AG04449 (cell line): Measurements from ENCODE around the gene TAS1R1.

Experiments
- CTCF ChIA-PET: fragments of 350-600 bp; formaldehyde crosslinking; extraction: SDS; loops from one replicate; lab custom pipeline; 2021; ENCODE audit warnings: antibody characterized with exemption; lab: Yijun Ruan, JAX
- POLR2A ChIA-PET: fragments of 400-600, 350-600 bp; formaldehyde crosslinking; extraction: SDS; loops from one replicate; lab custom pipeline; 2020; ENCODE audit warnings: antibody characterized with exemption, inconsistent platforms; lab: Yijun Ruan, JAX
- DNase-seq: peaks from one replicate; pipeline ENCODE4 v3.0.0-alpha.2; 2010; ENCODE audit warnings: low read depth, low spot score
- H3K4me3 ChIP-seq: 2 replicates; pipeline ENCODE4 v1.5.1; 2011; ENCODE audit warnings: low read depth, mild to moderate bottlenecking, control low read depth, low read length
- CTCF ChIP-seq: IDR thresholded peaks from one replicate; pipeline ENCODE4 v1.5.1; 2011; ENCODE audit warnings: mild to moderate bottlenecking, moderate library complexity, low read length, control low read depth, inconsistent platforms; ENCODE audit not compliant: insufficient read depth; ENCODE audit errors: missing control alignments

TAS1R1 gene

DNA sequence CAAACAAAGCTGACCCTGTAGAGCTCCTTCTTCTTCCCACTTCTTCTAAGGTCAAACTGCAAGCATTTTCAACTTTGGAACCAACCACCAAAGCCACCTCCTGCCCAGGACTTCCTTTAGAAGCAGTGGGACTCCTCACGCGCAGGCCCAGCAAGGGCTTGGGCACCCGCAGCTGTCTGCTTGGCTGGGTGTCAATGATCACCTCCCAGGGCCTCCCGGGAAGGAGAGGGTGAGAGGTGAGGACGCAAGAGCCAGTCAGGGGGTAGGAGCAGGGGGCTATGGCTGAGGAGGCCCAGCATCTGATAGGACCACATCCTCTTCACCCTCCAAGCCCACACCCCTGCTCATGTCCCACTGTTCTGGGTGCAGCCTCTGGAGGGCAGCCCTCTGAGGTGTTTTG is 37.3 kb downstream of the TAS1R1 start:
- CTCF ChIA-PET, result interaction anchor here (1.3 to 1.5 kb wide), 2 partner anchors 8 to 106 kb away, joined by 3 to 4 read pairs; no protein-coding TSS in a partner anchor
- no peak overlapping the region for H3K4me3 ChIP-seq
- no peak for DNase-seq
- POLR2A ChIA-PET, result interaction anchor here (4.5 kb wide), 1 partner anchor 10 kb away, joined by 17 read pairs; the partner anchor contains the start of gene KLHL21
- no peak for TF ChIP-seq CTCF

- H3K4me3 ChIP-seq, result no peak overlapping the region
- ChIA-PET POLR2A (interaction anchor here (4.5 kb wide), 1 partner anchor 10 kb away, joined by 17 read pairs; the partner anchor contains the start of gene KLHL21), CTCF (interaction anchor here (1.3 to 1.5 kb wide), 2 partner anchors 9 to 107 kb away, joined by 3 to 4 read pairs; no protein-coding TSS in a partner anchor)
- no peak for TF ChIP-seq CTCF
- DNase-seq, result no peak
Observed at GRCh38 chr1:6592865-6593593, 37.9 kb downstream of the TAS1R1 start.

GRCh38 chr1:6593810-6594209 is 38.7 kb downstream of the TAS1R1 start:
- no peak overlapping the region for H3K4me3 ChIP-seq
- TF ChIP-seq CTCF, result no peak
- DNase-seq, result no peak
- CTCF ChIA-PET, result no interaction called here
- POLR2A ChIA-PET, result interaction anchor here (4.5 kb wide), 1 partner anchor 9 kb away, joined by 17 read pairs; the partner anchor contains the start of gene KLHL21

DNA sequence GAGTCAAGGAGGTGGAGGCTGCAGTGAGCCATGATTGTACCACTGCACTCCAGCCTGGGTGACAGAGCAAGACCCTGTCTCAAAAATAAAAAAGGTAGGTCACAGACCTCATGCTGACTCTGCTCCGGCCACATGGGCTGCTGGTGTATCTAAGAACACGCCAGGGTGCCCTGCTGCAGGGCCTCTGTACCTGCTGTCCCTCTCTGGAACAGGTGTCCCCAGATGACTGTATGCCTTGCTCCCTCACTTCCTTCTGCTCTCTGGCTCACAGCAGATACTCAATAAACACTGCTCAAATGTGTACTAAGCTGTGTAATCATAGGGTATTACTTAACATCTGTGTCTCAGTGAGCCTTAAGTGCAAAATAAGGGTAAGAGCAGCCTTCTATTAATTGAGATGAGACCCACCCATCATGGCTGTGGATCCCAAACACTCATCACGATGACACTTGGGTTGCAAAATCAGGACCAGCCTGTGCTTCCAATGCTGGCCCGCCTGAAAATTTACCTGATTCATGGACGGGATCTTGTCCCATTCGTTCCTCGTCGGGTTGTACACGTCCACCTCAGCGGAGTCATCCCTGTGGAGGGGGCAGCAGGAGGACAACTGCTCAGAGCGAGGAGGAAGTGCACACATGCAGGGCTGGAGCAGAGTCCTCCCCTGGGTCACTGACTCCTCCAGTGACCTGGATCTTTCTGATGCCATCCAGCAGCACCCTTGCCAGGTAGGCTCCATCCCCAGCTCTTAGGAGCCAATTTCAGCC is 40.1 kb downstream of the TAS1R1 start:
- no peak for TF ChIP-seq CTCF
- H3K4me3 ChIP-seq, result no peak overlapping the region
- ChIA-PET POLR2A (interaction anchor here (1.0 to 4.5 kb wide), 2 partner anchors 8 to 14 kb away, joined by 3 to 17 read pairs; partner anchors contain the start of gene KLHL21), CTCF (interaction anchor here (1.6 kb wide), 1 partner anchor 51 kb away, joined by 3 read pairs; no protein-coding TSS in a partner anchor)
- no peak for DNase-seq

DNA sequence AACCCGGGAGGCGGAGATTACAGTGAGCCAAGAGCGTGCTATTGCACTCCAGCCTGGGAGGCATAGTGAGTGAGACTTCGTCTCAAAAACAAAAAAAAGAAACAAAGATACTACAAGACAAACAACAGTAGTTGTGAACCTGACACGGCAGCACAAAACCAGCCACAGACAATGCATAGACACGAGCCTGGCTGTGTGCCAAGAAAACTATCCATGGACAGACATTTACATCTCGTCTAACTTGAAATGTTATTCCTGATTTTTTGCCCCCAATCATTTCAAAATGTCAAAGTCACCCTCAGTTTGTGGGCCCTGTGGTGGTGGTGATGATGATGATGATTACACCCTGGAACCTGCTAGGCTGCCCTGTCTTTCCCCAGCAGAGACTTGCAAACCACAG is 41.2 kb downstream of the TAS1R1 start:
- no peak overlapping the region for H3K4me3 ChIP-seq
- CTCF ChIA-PET, result interaction anchor here (1.0 kb wide), 1 partner anchor 58 kb away, joined by 3 read pairs; no protein-coding TSS in a partner anchor
- POLR2A ChIA-PET, result no interaction called here
- no peak for TF ChIP-seq CTCF
- DNase-seq, result no peak
